ENCODE measurements around the gene CNTN6. TPM values are rescaled to one million over a fixed set of nuclear protein-coding genes. Genes with fewer than 3 reads are reported as not detected.

CNTN6 gene
- total RNA-seq = 10 to 100 TPM in 4 of 9 donors, 1 to 10 TPM in 5; 2.4 to 14.9 (median 8.9) TPM
- 1 to 10 TPM; 3.1 to 8.4 (median 7.2) TPM for polyA plus RNA-seq
- long read RNA-seq, donor 1 = 0 reads
- long read RNA-seq, donor 2 = 0 reads
- long read RNA-seq, donor 3, full-length matches to known transcripts = 1 of 1 reads
- long read RNA-seq, donor 3, partial matches to known transcripts = 0 of 1 reads
- long read RNA-seq, donor 3, other reads (novel, unspliced or antisense) = 0 of 1 reads
- long read RNA-seq, donor 4 = 0 reads
- long read RNA-seq, donor 5, full-length matches to known transcripts = 12 of 25 reads
- long read RNA-seq, donor 5, partial matches to known transcripts = 5 of 25 reads
- long read RNA-seq, donor 5, other reads (novel, unspliced or antisense) = 8 of 25 reads
- long read RNA-seq, donor 6, partial matches to known transcripts = 1 of 2 reads
- long read RNA-seq, donor 6, other reads (novel, unspliced or antisense) = 0 of 2 reads
- long read RNA-seq, donor 7 = 0 reads
- long read RNA-seq, donor 8, partial matches to known transcripts = 6 of 7 reads
- long read RNA-seq, donor 8, other reads (novel, unspliced or antisense) = 0 of 7 reads
- long read RNA-seq, donor 9, partial matches to known transcripts = 0 of 1 reads
- long read RNA-seq, donor 9, other reads (novel, unspliced or antisense) = 0 of 1 reads
- long read RNA-seq, donor 10, full-length matches to known transcripts = 1 of 1 reads
- long read RNA-seq, donor 10, partial matches to known transcripts = 0 of 1 reads
- long read RNA-seq, donor 10, other reads (novel, unspliced or antisense) = 0 of 1 reads

GRCh38 chr3:1092771-1093170 is at the start of gene CNTN6:
Gene CNTN6, plus strand, starts transcription at chr3:1093024. Its CDS starts 54,985 bp downstream, at chr3:1148009.
- peak in 1 of 2 donors; percentile 35 for TF ChIP-seq POLR2A (IDR thresholded peaks at IDR 0.05)
- TF ChIP-seq, protein P1, sequence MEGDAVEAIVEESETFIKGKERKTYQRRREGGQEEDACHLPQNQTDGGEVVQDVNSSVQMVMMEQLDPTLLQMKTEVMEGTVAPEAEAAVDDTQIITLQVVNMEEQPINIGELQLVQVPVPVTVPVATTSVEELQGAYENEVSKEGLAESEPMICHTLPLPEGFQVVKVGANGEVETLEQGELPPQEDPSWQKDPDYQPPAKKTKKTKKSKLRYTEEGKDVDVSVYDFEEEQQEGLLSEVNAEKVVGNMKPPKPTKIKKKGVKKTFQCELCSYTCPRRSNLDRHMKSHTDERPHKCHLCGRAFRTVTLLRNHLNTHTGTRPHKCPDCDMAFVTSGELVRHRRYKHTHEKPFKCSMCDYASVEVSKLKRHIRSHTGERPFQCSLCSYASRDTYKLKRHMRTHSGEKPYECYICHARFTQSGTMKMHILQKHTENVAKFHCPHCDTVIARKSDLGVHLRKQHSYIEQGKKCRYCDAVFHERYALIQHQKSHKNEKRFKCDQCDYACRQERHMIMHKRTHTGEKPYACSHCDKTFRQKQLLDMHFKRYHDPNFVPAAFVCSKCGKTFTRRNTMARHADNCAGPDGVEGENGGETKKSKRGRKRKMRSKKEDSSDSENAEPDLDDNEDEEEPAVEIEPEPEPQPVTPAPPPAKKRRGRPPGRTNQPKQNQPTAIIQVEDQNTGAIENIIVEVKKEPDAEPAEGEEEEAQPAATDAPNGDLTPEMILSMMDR (IDR thresholded peaks at IDR 0.05) = no peak
- Histone ChIP-seq H3K4me3 (peak within 1 kb of the TSS in 2 of 4 donors; percentile 40 to 45), H3K9me3 (replicated peaks in 1 of 3) (peaks cover 0 to 9% (median 0%) of the 10 kb centered on the region in 3 donors), H3K27me3 (no peaks in the 10 kb centered on the region), H3K27ac (peak within 1 kb of the TSS; percentile 1 to 57 (median 34)), H3K4me1 (replicated peaks in 1 of 2) (peaks cover 0 to 9% of the 10 kb centered on the region in 2 donors), H3K36me3 (replicated peaks in 1 of 2) (no peaks in the 10 kb centered on the region)
- WGBS, 4 donors = 25 to 44% (median 28%) methylated on average over 7 of the region's 7 CpGs
- peak in 6 of 7 donors; percentile 11 to 40 (median 19) for DNase-seq
- intact Hi-C loops (cut with DNase I) = no loop called here

DNA sequence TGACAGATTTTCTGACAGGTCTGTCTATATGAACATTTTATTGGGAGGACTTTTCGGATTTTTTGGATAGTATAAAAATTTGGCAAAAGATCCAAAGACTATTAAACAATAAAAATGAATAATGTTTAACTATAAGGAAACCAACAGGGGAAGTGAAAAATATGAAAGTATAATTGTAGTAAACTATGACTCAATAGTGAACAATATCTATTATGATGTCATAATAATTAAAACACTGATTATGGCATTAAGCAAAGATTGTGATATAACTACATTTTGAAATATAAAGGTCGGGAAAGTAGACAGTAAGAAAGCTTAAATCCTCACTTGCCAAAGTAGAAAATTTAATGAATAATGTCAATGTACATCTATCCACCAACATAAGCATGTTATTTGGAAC is 44.3 kb upstream of the CNTN6 start:
- no peak for DNase-seq
- Histone ChIP-seq H3K27ac (no peak overlapping the region), H3K27me3 (no peaks in the 10 kb centered on the region), H3K4me1 (replicated peaks in 1 of 2) (no peaks in the 10 kb centered on the region), H3K9me3 (replicated peaks in 1 of 3) (no peaks in the 10 kb centered on the region), H3K4me3 (no peak overlapping the region), H3K36me3 (replicated peaks in 1 of 2) (no peaks in the 10 kb centered on the region)
- TF ChIP-seq, protein P1 (IDR thresholded peaks at IDR 0.05) = no peak
- no peak for TF ChIP-seq POLR2A (IDR thresholded peaks at IDR 0.05)
- intact Hi-C loops (cut with DNase I) = no loop called here
- WGBS, 4 donors = 59 to 70% (median 64%) methylated on average over 2 of the region's 2 CpGs

GRCh38 chr3:1055870-1056269 is 37.0 kb upstream of the CNTN6 start:
- TF ChIP-seq, protein P1 (IDR thresholded peaks at IDR 0.05) = no peak
- no peak for TF ChIP-seq POLR2A (IDR thresholded peaks at IDR 0.05)
- Histone ChIP-seq H3K36me3 (replicated peaks in 1 of 2) (no peaks in the 10 kb centered on the region), H3K27ac (no peak overlapping the region), H3K27me3 (no peaks in the 10 kb centered on the region), H3K4me1 (replicated peaks in 1 of 2) (peaks cover 0 to 6% of the 10 kb centered on the region in 2 donors), H3K4me3 (no peak overlapping the region), H3K9me3 (replicated peaks in 1 of 3) (no peaks in the 10 kb centered on the region)
- no peak for DNase-seq
- intact Hi-C loops (cut with DNase I) = no loop called here
- 87 to 96% (median 94%) methylated on average over 3 of the region's 3 CpGs for WGBS, 4 donors

DNA sequence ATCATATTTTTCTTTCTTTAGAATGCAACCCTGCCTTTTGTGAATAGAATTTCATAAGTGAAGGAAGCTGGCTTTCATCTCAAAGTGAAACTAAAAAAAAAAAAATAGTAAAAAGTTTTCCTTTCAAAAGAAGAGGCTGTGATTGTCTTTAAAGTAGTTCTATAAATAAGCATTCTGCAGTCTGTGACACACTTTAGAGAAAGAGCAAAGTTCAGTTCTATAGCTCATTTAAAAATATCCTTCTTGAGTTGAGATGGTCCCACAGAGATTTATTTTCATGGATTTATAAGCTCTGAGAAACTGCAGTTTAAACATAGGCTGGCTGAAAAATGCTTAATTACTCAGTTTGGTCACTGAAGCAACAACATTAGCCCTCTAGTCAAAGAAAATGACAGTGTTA is 36.1 kb upstream of the CNTN6 start:
- TF ChIP-seq, protein P1 (IDR thresholded peaks at IDR 0.05) = no peak
- TF ChIP-seq POLR2A (IDR thresholded peaks at IDR 0.05) = no peak
- H3K27ac ChIP-seq = no peak overlapping the region
- DNase-seq = no peak

More for the DNA sequence above, 36.1 kb upstream of the CNTN6 start:
- H3K4me3 ChIP-seq = no peak overlapping the region
- intact Hi-C loops (cut with DNase I) = no loop called here
- no peaks in the 10 kb centered on the region for H3K27me3 ChIP-seq
- no peaks in the 10 kb centered on the region for H3K9me3 ChIP-seq (replicated peaks in 1 of 3)
- no peaks in the 10 kb centered on the region for H3K36me3 ChIP-seq (replicated peaks in 1 of 2)
- peaks cover 0 to 6% of the 10 kb centered on the region in 2 donors for H3K4me1 ChIP-seq (replicated peaks in 1 of 2)

Data from adrenal gland (tissue), 19 donors.